Loucy (cell line): ENCODE data around the gene MRLN.

Source experiments
- EZH2phosphoT487 ChIP-seq: fragments of 200-600 bp; IDR thresholded peaks from 2 replicates; pipeline ENCODE4 v1.6.1; 2018; ENCODE audit warnings: antibody characterized with exemption, mild to moderate bottlenecking, moderate library complexity, borderline replicate concordance
- TF ChIP-seq, protein P1 (sequence below): fragments of 200-600 bp; sonication (generic); conservative IDR thresholded peaks from 2 replicates; pipeline ENCODE4 v1.5.1; 2014; ENCODE audit warnings: mild to moderate bottlenecking, antibody characterized with exemption, low read length

- TF ChIP-seq, protein P1, sequence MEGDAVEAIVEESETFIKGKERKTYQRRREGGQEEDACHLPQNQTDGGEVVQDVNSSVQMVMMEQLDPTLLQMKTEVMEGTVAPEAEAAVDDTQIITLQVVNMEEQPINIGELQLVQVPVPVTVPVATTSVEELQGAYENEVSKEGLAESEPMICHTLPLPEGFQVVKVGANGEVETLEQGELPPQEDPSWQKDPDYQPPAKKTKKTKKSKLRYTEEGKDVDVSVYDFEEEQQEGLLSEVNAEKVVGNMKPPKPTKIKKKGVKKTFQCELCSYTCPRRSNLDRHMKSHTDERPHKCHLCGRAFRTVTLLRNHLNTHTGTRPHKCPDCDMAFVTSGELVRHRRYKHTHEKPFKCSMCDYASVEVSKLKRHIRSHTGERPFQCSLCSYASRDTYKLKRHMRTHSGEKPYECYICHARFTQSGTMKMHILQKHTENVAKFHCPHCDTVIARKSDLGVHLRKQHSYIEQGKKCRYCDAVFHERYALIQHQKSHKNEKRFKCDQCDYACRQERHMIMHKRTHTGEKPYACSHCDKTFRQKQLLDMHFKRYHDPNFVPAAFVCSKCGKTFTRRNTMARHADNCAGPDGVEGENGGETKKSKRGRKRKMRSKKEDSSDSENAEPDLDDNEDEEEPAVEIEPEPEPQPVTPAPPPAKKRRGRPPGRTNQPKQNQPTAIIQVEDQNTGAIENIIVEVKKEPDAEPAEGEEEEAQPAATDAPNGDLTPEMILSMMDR, result no peak
- TF ChIP-seq EZH2phosphoT487, result no peak
These were observed 12.2 kb downstream of the MRLN start for GRCh38 chr10:59741048-59741447.
